ENCODE measurements around the gene HSD17B8.

The HSD17B8 gene

DNA sequence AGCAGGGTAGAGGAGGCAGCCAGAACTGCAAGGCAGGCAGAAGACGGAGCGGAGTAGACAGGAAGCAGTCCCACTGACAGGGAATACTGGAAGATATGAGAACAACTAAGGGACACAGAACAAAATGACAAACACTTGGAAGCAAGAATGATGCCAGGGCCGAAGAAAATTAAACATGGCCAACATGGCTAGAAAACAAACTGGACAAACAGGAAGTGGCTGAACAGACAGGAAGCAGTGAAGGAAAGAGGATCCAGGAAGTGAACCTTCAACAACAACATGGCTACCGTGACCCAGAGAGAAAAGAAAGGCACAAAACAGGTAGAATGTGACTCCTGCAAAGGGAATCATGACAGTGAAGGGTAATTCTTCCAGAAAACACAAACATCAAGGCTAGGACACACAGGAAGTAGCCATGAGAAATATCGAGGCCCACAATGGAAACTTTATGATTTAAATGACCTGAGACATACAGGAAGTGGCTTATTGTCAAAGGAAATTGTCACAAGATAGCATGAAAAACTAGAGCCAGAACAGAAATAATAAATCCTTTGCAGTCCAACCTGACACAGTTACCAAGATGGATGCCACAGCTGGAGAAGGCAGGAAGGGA is 21.3 kb upstream of the HSD17B8 start:
- H3K9me3 ChIP-seq (ENCODE audit: control insufficient read depth in 2 of 2, low read length in 2 of 2): no peaks in the 10 kb centered on the region
- no peaks in the 10 kb centered on the region for H3K36me3 ChIP-seq (ENCODE audit: control insufficient read depth in 2 of 2, insufficient read depth in 2 of 2, low read length in 2 of 2)
- peaks cover 0 to 1% of the 10 kb centered on the region in 2 donors for H3K27me3 ChIP-seq (ENCODE audit: control insufficient read depth in 2 of 2, insufficient read depth in 2 of 2, low read length in 2 of 2)
- peak overlapping the region in 1 of 2 donors; percentile 37 for H3K4me3 ChIP-seq (ENCODE audit: low read length in 2 of 2)
- no peak overlapping the region for H3K9ac ChIP-seq (ENCODE audit: low read depth in 1 of 2, low read length in 2 of 2)
- no peaks in the 10 kb centered on the region for H3K4me1 ChIP-seq (ENCODE audit: control insufficient read depth in 2 of 2, insufficient read depth in 2 of 2, low read length in 2 of 2)
- no peak overlapping the region for H3K27ac ChIP-seq (ENCODE audit: low read depth in 2 of 2, low read length in 2 of 2)

- H3K4me3 ChIP-seq (ENCODE audit: low read length in 2 of 2): no peak overlapping the region
- no peak overlapping the region for H3K27ac ChIP-seq (ENCODE audit: low read depth in 2 of 2, low read length in 2 of 2)
- H3K36me3 ChIP-seq (ENCODE audit: control insufficient read depth in 2 of 2, insufficient read depth in 2 of 2, low read length in 2 of 2): no peaks in the 10 kb centered on the region
- no peaks in the 10 kb centered on the region for H3K9me3 ChIP-seq (ENCODE audit: control insufficient read depth in 2 of 2, low read length in 2 of 2)
- H3K4me1 ChIP-seq (ENCODE audit: control insufficient read depth in 2 of 2, insufficient read depth in 2 of 2, low read length in 2 of 2): no peaks in the 10 kb centered on the region
- peaks cover 4 to 7% of the 10 kb centered on the region in 2 donors for H3K27me3 ChIP-seq (ENCODE audit: control insufficient read depth in 2 of 2, insufficient read depth in 2 of 2, low read length in 2 of 2)
- H3K9ac ChIP-seq (ENCODE audit: low read depth in 1 of 2, low read length in 2 of 2): no peak overlapping the region
Observed at GRCh38 chr6:33185190-33185589, 19.3 kb upstream of the HSD17B8 start.

DNA sequence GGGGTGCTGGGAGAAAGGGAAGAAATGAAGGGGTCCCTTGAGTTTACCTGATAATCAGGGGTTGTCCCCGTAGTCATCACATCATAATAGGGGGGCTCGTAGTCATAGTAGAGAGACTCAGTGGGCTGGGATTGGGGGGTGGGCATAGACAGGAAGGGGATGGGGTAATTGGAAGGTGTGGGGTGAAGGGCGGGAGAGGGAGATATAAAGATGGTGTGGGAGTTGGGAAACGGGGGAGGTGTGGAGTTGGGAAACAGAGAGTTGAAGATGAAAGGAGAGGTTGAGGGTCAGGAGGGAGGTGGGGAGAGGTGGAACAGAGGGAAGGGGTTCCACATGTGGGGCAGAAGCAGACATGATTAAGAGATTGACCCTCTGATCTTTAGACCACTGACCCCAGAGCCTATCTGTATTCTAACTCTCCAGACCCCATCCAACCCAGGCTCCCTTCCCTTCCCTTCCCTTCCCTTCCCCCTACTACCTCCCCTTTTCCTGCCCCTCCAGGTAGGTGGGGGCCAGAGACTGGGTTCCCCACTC is 18.7 kb upstream of the HSD17B8 start:
- Histone ChIP-seq H3K4me3 (ENCODE audit: low read length in 2 of 2) (no peak overlapping the region), H3K27ac (ENCODE audit: low read depth in 2 of 2, low read length in 2 of 2) (no peak overlapping the region), H3K9ac (ENCODE audit: low read depth in 1 of 2, low read length in 2 of 2) (no peak overlapping the region), H3K36me3 (ENCODE audit: control insufficient read depth in 2 of 2, insufficient read depth in 2 of 2, low read length in 2 of 2) (no peaks in the 10 kb centered on the region), H3K4me1 (ENCODE audit: control insufficient read depth in 2 of 2, insufficient read depth in 2 of 2, low read length in 2 of 2) (no peaks in the 10 kb centered on the region), H3K27me3 (ENCODE audit: control insufficient read depth in 2 of 2, insufficient read depth in 2 of 2, low read length in 2 of 2) (peaks cover 8% of the 10 kb centered on the region in 2 donors), H3K9me3 (ENCODE audit: control insufficient read depth in 2 of 2, low read length in 2 of 2) (no peaks in the 10 kb centered on the region)

DNA sequence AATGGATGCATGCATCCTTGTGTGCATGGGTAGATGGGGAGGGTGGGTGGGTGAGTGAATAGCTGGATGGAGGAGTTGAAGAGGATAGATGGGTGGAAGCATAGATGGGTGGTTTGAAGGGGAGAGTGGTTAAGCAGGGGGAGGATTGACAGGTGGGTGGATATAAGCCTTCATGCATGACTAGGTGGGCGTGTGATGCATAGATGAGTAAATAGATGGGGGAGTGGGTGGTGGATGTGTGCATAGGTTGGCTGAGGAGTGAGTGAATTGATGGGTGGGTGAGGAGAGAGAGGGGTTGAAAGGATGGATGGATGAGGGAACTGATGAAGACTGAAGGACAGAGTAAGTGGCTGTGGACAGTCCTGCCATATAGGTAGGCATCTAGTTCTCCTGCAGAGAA is 16.6 kb upstream of the HSD17B8 start:
- H3K27ac ChIP-seq (ENCODE audit: low read depth in 2 of 2, low read length in 2 of 2): no peak overlapping the region
- H3K4me3 ChIP-seq (ENCODE audit: low read length in 2 of 2): no peak overlapping the region
- H3K27me3 ChIP-seq (ENCODE audit: control insufficient read depth in 2 of 2, insufficient read depth in 2 of 2, low read length in 2 of 2): peaks cover 22 to 23% of the 10 kb centered on the region in 2 donors
- H3K4me1 ChIP-seq (ENCODE audit: control insufficient read depth in 2 of 2, insufficient read depth in 2 of 2, low read length in 2 of 2): peaks cover 4 to 8% of the 10 kb centered on the region in 2 donors
- no peaks in the 10 kb centered on the region for H3K36me3 ChIP-seq (ENCODE audit: control insufficient read depth in 2 of 2, insufficient read depth in 2 of 2, low read length in 2 of 2)
- H3K9me3 ChIP-seq (ENCODE audit: control insufficient read depth in 2 of 2, low read length in 2 of 2): no peaks in the 10 kb centered on the region
- H3K9ac ChIP-seq (ENCODE audit: low read depth in 1 of 2, low read length in 2 of 2): no peak overlapping the region

DNA sequence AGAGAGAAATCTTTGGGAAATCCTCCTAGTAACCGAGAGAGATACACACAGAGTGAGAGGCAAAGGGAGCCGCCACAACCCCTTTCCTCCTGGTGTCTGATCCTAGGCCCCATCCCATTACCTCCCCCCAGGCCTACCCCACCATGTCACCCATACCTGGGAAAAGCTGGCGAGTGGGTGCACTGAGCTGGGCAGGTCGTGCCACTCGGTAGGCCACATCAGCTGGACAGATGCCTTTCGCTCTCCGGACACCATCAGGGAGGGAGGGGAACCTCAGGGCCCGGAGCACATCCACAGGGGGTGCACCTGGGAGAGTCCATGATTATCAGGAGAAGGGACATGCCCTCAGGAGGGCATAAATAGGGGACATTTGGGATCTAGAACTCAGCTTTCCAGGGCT is 15.3 kb upstream of the HSD17B8 start:
- no peaks in the 10 kb centered on the region for H3K9me3 ChIP-seq (ENCODE audit: control insufficient read depth in 2 of 2, low read length in 2 of 2)
- no peak overlapping the region for H3K27ac ChIP-seq (ENCODE audit: low read depth in 2 of 2, low read length in 2 of 2)
- peaks cover 0 to under 1% of the 10 kb centered on the region in 2 donors for H3K36me3 ChIP-seq (ENCODE audit: control insufficient read depth in 2 of 2, insufficient read depth in 2 of 2, low read length in 2 of 2)
- H3K9ac ChIP-seq (ENCODE audit: low read depth in 1 of 2, low read length in 2 of 2): no peak overlapping the region
- H3K4me3 ChIP-seq (ENCODE audit: low read length in 2 of 2): no peak overlapping the region
- H3K4me1 ChIP-seq (ENCODE audit: control insufficient read depth in 2 of 2, insufficient read depth in 2 of 2, low read length in 2 of 2): peaks cover 7 to 10% of the 10 kb centered on the region in 2 donors
- H3K27me3 ChIP-seq (ENCODE audit: control insufficient read depth in 2 of 2, insufficient read depth in 2 of 2, low read length in 2 of 2): peaks cover 22 to 23% of the 10 kb centered on the region in 2 donors

GRCh38 chr6:33189625-33190448 is 14.6 kb upstream of the HSD17B8 start:
- peaks cover 7 to 10% of the 10 kb centered on the region in 2 donors for H3K4me1 ChIP-seq (ENCODE audit: control insufficient read depth in 2 of 2, insufficient read depth in 2 of 2, low read length in 2 of 2)
- H3K27me3 ChIP-seq (ENCODE audit: control insufficient read depth in 2 of 2, insufficient read depth in 2 of 2, low read length in 2 of 2): peaks cover 22 to 23% of the 10 kb centered on the region in 2 donors
- no peak overlapping the region for H3K4me3 ChIP-seq (ENCODE audit: low read length in 2 of 2)
- no peak overlapping the region for H3K9ac ChIP-seq (ENCODE audit: low read depth in 1 of 2, low read length in 2 of 2)
- peaks cover 5 to 7% of the 10 kb centered on the region in 2 donors for H3K36me3 ChIP-seq (ENCODE audit: control insufficient read depth in 2 of 2, insufficient read depth in 2 of 2, low read length in 2 of 2)
- H3K9me3 ChIP-seq (ENCODE audit: control insufficient read depth in 2 of 2, low read length in 2 of 2): no peaks in the 10 kb centered on the region
- no peak overlapping the region for H3K27ac ChIP-seq (ENCODE audit: low read depth in 2 of 2, low read length in 2 of 2)

DNA sequence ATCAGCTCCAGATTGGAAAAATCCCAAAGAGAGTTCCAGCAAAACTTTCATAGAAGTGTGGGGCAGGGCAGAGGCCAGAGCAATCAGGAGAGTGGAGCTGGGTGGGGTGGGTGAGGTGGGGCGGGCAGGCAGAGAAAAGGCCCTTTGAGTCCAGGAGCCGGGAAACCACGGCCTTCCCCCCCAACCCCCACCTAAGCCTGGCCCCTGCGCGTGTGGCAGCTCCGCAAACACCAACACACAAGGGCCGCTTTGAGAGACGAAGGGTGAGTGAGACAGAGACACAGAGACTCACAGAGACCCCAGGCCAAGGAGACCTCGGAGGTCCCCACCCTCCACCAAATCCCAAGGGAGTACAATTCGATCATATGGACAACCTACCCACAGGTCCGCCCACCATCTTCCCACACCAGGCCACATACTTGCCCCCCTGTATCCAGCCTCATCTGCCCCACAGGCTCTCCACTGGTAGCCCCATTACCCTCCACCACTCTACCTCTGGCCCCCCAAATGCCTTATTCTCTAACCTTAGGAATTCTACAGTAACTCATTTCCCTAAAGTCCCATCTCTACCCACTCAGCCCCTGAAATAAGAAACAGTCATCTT is 13.8 kb upstream of the HSD17B8 start:
- Histone ChIP-seq H3K9me3 (ENCODE audit: control insufficient read depth in 2 of 2, low read length in 2 of 2) (no peaks in the 10 kb centered on the region), H3K27ac (ENCODE audit: low read depth in 2 of 2, low read length in 2 of 2) (no peak overlapping the region), H3K4me1 (ENCODE audit: control insufficient read depth in 2 of 2, insufficient read depth in 2 of 2, low read length in 2 of 2) (peaks cover 7 to 10% of the 10 kb centered on the region in 2 donors), H3K27me3 (ENCODE audit: control insufficient read depth in 2 of 2, insufficient read depth in 2 of 2, low read length in 2 of 2) (peaks cover 22 to 23% of the 10 kb centered on the region in 2 donors), H3K4me3 (ENCODE audit: low read length in 2 of 2) (no peak overlapping the region), H3K9ac (ENCODE audit: low read depth in 1 of 2, low read length in 2 of 2) (no peak overlapping the region), H3K36me3 (ENCODE audit: control insufficient read depth in 2 of 2, insufficient read depth in 2 of 2, low read length in 2 of 2) (peaks cover 13 to 15% of the 10 kb centered on the region in 2 donors)

GRCh38 chr6:33191383-33192104 is 12.9 kb upstream of the HSD17B8 start:
- Histone ChIP-seq H3K36me3 (ENCODE audit: control insufficient read depth in 2 of 2, insufficient read depth in 2 of 2, low read length in 2 of 2) (peaks cover 21 to 25% of the 10 kb centered on the region in 2 donors), H3K27me3 (ENCODE audit: control insufficient read depth in 2 of 2, insufficient read depth in 2 of 2, low read length in 2 of 2) (peaks cover 22 to 23% of the 10 kb centered on the region in 2 donors), H3K9ac (ENCODE audit: low read depth in 1 of 2, low read length in 2 of 2) (no peak overlapping the region), H3K27ac (ENCODE audit: low read depth in 2 of 2, low read length in 2 of 2) (no peak overlapping the region), H3K4me3 (ENCODE audit: low read length in 2 of 2) (no peak overlapping the region), H3K9me3 (ENCODE audit: control insufficient read depth in 2 of 2, low read length in 2 of 2) (no peaks in the 10 kb centered on the region), H3K4me1 (ENCODE audit: control insufficient read depth in 2 of 2, insufficient read depth in 2 of 2, low read length in 2 of 2) (peaks cover 7 to 10% of the 10 kb centered on the region in 2 donors)

GRCh38 chr6:33192105-33192646 is 12.3 kb upstream of the HSD17B8 start, which contains the start of gene COL11A2:
Gene COL11A2, minus strand, starts transcription at chr6:33192467. Its CDS starts 227 bp downstream, at chr6:33192240.
- Histone ChIP-seq H3K4me3 (ENCODE audit: low read length in 2 of 2) (peak within 1 kb of the TSS; percentile 37 to 62), H3K9me3 (ENCODE audit: control insufficient read depth in 2 of 2, low read length in 2 of 2) (no peaks in the 10 kb centered on the region), H3K9ac (ENCODE audit: low read depth in 1 of 2, low read length in 2 of 2) (peak within 1 kb of the TSS; percentile 28 to 41), H3K4me1 (ENCODE audit: control insufficient read depth in 2 of 2, insufficient read depth in 2 of 2, low read length in 2 of 2) (peaks cover 7 to 10% of the 10 kb centered on the region in 2 donors), H3K36me3 (ENCODE audit: control insufficient read depth in 2 of 2, insufficient read depth in 2 of 2, low read length in 2 of 2) (peaks cover 28 to 29% of the 10 kb centered on the region in 2 donors), H3K27me3 (ENCODE audit: control insufficient read depth in 2 of 2, insufficient read depth in 2 of 2, low read length in 2 of 2) (peaks cover 22% of the 10 kb centered on the region in 2 donors), H3K27ac (ENCODE audit: low read depth in 2 of 2, low read length in 2 of 2) (no peak within 1 kb of the TSS)
